GM12892 (cell line): ENCODE results near the gene CARMIL1.

Source experiments
- POLR2A ChIP-seq: IDR thresholded peaks from 2 replicates; pipeline ENCODE4 v1.6.1; 2011; ENCODE audit warnings: low read depth, low read length, control low read depth
- POLR2AphosphoS5 ChIP-seq: IDR thresholded peaks from 2 replicates; pipeline ENCODE4 v1.6.1; 2011; ENCODE audit warnings: low read depth, low read length, control low read depth

DNA sequence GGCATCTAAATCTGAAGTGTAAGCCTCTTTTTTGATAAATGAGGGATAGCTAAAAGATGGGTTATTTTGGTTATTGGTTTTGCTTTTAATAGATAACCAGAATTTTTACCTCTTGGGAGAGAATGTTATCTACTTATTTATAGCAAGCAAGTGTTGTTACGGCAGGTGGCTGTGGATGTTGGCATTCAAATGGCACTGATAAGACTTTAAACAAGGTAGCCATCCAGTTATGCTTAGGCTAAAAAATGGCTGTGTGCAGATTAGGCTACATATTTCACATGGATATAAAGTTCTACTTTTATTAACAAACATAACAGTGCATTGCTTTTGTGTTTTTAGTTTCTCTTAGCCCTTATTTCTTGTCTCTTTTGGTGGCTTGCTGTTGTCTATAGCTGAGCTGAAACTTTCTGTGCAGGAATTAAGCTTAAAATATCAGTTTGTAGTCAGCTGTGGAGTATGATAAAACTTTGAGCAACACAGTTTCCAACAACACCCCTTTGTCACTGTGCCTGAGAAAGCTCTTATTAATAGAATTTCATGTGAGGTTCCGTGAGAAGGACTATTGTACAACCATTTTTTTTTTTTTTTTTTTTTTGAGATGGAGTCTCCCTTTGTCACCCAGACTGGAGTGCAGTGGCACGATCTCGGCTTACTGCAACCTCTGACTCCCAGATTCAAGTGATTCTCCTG is 28.8 kb downstream of the CARMIL1 start:
- TF ChIP-seq POLR2AphosphoS5 (no peak), POLR2A (no peak)
